DOHH2 (cell line): ENCODE results near the gene SMARCA2.

Source experiments
- EZH2phosphoT487 ChIP-seq: fragments of 200-600 bp; sonication (generic); IDR thresholded peaks from 2 replicates; pipeline ENCODE4 v1.6.1; 2017; ENCODE audit warnings: borderline replicate concordance, mild to moderate bottlenecking, antibody characterized with exemption, low read length, moderate library complexity, mixed read lengths
- TF ChIP-seq, protein P1 (sequence below): fragments of 200-600 bp; sonication (generic); IDR thresholded peaks from one replicate; pipeline ENCODE4 v1.5.1; 2014; ENCODE audit warnings: antibody characterized with exemption, mild to moderate bottlenecking, low read depth, low read length; ENCODE audit not compliant: poor library complexity, severe bottlenecking

DNA sequence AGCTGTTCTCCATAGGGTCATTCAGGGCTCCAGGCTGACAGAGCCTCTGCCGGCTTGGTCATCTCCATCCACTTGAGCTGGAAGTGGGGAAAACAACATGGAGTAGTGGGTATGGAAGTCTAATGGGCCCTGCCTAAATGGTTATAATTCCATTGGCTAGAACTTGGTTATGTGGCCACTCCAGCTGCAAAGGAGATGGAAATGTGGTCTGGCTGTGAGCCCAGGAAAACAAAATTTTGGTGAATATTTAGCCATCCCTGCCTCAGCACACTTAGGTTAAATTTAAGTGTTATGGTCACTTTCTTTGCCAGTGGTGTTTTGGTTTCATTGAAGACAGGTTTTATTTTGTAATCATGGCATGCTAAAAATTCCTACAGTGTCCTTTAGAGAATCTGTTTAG lies 112.3 kb downstream of the SMARCA2 start:
- TF ChIP-seq, protein P1, sequence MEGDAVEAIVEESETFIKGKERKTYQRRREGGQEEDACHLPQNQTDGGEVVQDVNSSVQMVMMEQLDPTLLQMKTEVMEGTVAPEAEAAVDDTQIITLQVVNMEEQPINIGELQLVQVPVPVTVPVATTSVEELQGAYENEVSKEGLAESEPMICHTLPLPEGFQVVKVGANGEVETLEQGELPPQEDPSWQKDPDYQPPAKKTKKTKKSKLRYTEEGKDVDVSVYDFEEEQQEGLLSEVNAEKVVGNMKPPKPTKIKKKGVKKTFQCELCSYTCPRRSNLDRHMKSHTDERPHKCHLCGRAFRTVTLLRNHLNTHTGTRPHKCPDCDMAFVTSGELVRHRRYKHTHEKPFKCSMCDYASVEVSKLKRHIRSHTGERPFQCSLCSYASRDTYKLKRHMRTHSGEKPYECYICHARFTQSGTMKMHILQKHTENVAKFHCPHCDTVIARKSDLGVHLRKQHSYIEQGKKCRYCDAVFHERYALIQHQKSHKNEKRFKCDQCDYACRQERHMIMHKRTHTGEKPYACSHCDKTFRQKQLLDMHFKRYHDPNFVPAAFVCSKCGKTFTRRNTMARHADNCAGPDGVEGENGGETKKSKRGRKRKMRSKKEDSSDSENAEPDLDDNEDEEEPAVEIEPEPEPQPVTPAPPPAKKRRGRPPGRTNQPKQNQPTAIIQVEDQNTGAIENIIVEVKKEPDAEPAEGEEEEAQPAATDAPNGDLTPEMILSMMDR: no peak
- no peak for TF ChIP-seq EZH2phosphoT487
